ENCODE data around the gene GFRA1. TPM values are rescaled to one million over a fixed set of nuclear protein-coding genes. Genes with fewer than 3 reads are reported as not detected.

Gene GFRA1
- total RNA-seq, 1 experiment from 2014 or later = not detected

- POLR2A ChIA-PET (ENCODE audit: low non-redundant PET) = no interaction called here
- Histone ChIP-seq H3K27ac (ENCODE audit: low read depth, low read length, poor library complexity, severe bottlenecking) (no peak overlapping the region), H3K4me1 (ENCODE audit: insufficient read depth, low read length, poor library complexity, severe bottlenecking) (no peaks in the 10 kb centered on the region), H3K9me3 (ENCODE audit: low read depth, low read length, poor library complexity, severe bottlenecking) (no peaks in the 10 kb centered on the region), H3K36me3 (ENCODE audit: insufficient read depth, low read length, poor library complexity, severe bottlenecking) (no peaks in the 10 kb centered on the region), H3K4me3 (ENCODE audit: low read depth, low read length, poor library complexity, severe bottlenecking) (no peak overlapping the region), H3K27me3 (replicated peaks; ENCODE audit: insufficient read depth, low read depth, low read length, poor library complexity) (peaks cover 93% of the 10 kb centered on the region)
- no peak for TF ChIP-seq CTCF (conservative IDR thresholded peaks at IDR 0.05; ENCODE audit: low read depth, low read length)
- no peak for TF ChIP-seq EZH2 (IDR thresholded peaks at IDR 0.05; ENCODE audit: borderline replicate concordance, low read depth, low read length, poor library complexity, severe bottlenecking)
- BruUV-seq (replicated peaks) = no TSS peak
- intact Hi-C loops (cut with micrococcal nuclease; ENCODE audit: unreplicated experiment) = no loop called here
- CTCF ChIA-PET = no interaction called here
- DNase-seq (ENCODE audit: low spot score) = no peak
Measured at GRCh38 chr10:116083226-116083762, 189.7 kb downstream of the GFRA1 start.

- CTCF ChIA-PET = no interaction called here
- BruUV-seq (replicated peaks) = no TSS peak
- no peaks in the 10 kb centered on the region for H3K4me1 ChIP-seq (ENCODE audit: insufficient read depth, low read length, poor library complexity, severe bottlenecking)
- no peak for TF ChIP-seq CTCF (conservative IDR thresholded peaks at IDR 0.05; ENCODE audit: low read depth, low read length)
- no peak for TF ChIP-seq EZH2 (IDR thresholded peaks at IDR 0.05; ENCODE audit: borderline replicate concordance, low read depth, low read length, poor library complexity, severe bottlenecking)
- peaks cover 90% of the 10 kb centered on the region for H3K27me3 ChIP-seq (replicated peaks; ENCODE audit: insufficient read depth, low read depth, low read length, poor library complexity)
- H3K9me3 ChIP-seq (ENCODE audit: low read depth, low read length, poor library complexity, severe bottlenecking) = no peaks in the 10 kb centered on the region
- POLR2A ChIA-PET (ENCODE audit: low non-redundant PET) = no interaction called here
- H3K27ac ChIP-seq (ENCODE audit: low read depth, low read length, poor library complexity, severe bottlenecking) = no peak overlapping the region
- no peak overlapping the region for H3K4me3 ChIP-seq (ENCODE audit: low read depth, low read length, poor library complexity, severe bottlenecking)
- no peaks in the 10 kb centered on the region for H3K36me3 ChIP-seq (ENCODE audit: insufficient read depth, low read length, poor library complexity, severe bottlenecking)
- DNase-seq (ENCODE audit: low spot score) = no peak
- intact Hi-C loops (cut with micrococcal nuclease; ENCODE audit: unreplicated experiment) = no loop called here
Measured at GRCh38 chr10:116082762-116083161, 190.2 kb downstream of the GFRA1 start.

- ChIA-PET POLR2A (ENCODE audit: low non-redundant PET) (no interaction called here), CTCF (no interaction called here)
- Histone ChIP-seq H3K4me1 (ENCODE audit: insufficient read depth, low read length, poor library complexity, severe bottlenecking) (no peaks in the 10 kb centered on the region), H3K36me3 (ENCODE audit: insufficient read depth, low read length, poor library complexity, severe bottlenecking) (no peaks in the 10 kb centered on the region), H3K27ac (ENCODE audit: low read depth, low read length, poor library complexity, severe bottlenecking) (no peak overlapping the region), H3K27me3 (replicated peaks; ENCODE audit: insufficient read depth, low read depth, low read length, poor library complexity) (peaks cover 89% of the 10 kb centered on the region), H3K4me3 (ENCODE audit: low read depth, low read length, poor library complexity, severe bottlenecking) (no peak overlapping the region), H3K9me3 (ENCODE audit: low read depth, low read length, poor library complexity, severe bottlenecking) (no peaks in the 10 kb centered on the region)
- no peak for DNase-seq (ENCODE audit: low spot score)
- no TSS peak for BruUV-seq (replicated peaks)
- intact Hi-C loops (cut with micrococcal nuclease; ENCODE audit: unreplicated experiment) = no loop called here
- TF ChIP-seq EZH2 (IDR thresholded peaks at IDR 0.05; ENCODE audit: borderline replicate concordance, low read depth, low read length, poor library complexity, severe bottlenecking) = no peak
- TF ChIP-seq CTCF (conservative IDR thresholded peaks at IDR 0.05; ENCODE audit: low read depth, low read length) = no peak
Measured at GRCh38 chr10:116082206-116082605, 190.8 kb downstream of the GFRA1 start.

All from A673 (cell line).